ENCODE data around the gene LEO1.

LEO1 gene

GRCh38 chr15:51971032-51971374, 575 bp downstream of the LEO1 start:
- Histone ChIP-seq H3K9ac (ENCODE audit: low read depth, low read length) (peak overlapping the region; percentile 88), H3K36me3 (ENCODE audit: insufficient read depth, low read length) (peaks cover under 1% of the 10 kb centered on the region), H4K20me1 (ENCODE audit: insufficient read depth, low read length) (no peaks in the 10 kb centered on the region; the same call in 1 of the 2 replicates), H3K4me1 (ENCODE audit: insufficient read depth, low read length) (peaks cover 24% of the 10 kb centered on the region), H3K27ac (ENCODE audit: low read length) (peak overlapping the region; percentile 94), H3K4me3 (ENCODE audit: low read depth in 1 of 2, low read length in 2 of 2) (peak overlapping the region; percentile 77 to 86), H3K27me3 (ENCODE audit: insufficient read depth, low read length, poor library complexity) (no peaks in the 10 kb centered on the region), H3K9me3 (ENCODE audit: insufficient read depth, low read length, severe bottlenecking) (peaks cover 6% of the 10 kb centered on the region), H3K4me2 (ENCODE audit: insufficient read depth, low read length) (peak overlapping the region; percentile 63), H3K79me2 (ENCODE audit: insufficient read depth, low read length) (peaks cover 64% of the 10 kb centered on the region), H2AFZ (ENCODE audit: low read depth, low read length) (peak overlapping the region; percentile 81)
- ATAC-seq (ENCODE audit: insufficient read depth, low read depth), result peak; percentile 15; the same call in 2 of the 3 replicates
- no peak for TF ChIP-seq CTCF (IDR thresholded peaks at IDR 0.05; ENCODE audit: borderline replicate concordance, extremely low read depth, low read length, poor library complexity, severe bottlenecking)
- no peak for TF ChIP-seq EZH2 (IDR thresholded peaks at IDR 0.05; ENCODE audit: borderline replicate concordance, low read depth, low read length, severe bottlenecking)
- no peak for DNase-seq

DNA sequence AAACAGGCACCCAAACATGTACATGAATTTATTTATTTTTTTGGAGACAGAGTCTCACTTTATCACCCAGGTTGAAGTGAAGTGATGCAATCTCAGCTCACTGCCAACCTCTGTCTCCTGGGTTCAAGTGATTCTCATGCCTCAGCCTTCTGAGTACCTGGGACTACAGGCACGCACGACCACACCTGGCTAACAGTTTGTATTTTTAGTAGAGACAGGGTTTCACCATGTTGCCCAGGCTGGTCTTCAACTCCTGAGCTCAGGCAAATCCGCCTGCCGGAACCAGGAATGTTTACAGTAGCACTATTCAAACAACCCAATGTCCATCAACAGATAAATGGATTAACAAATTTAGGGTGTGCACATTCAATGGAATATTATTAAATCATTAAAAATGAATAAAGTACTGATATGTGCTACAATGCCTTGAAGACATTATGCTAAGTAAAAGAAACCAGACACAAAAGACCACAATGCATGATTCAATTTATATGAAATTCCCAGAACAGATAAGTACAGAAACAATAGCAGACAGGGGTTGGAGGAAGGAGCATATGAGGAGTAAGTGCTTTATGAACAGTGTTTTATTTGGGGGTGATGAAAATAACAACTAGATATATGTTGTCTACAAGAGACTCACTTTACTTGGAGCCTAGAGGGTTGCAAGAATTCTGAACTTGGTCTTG, 1.3 kb downstream of the LEO1 start:
- peaks cover 6% of the 10 kb centered on the region for H3K9me3 ChIP-seq (ENCODE audit: insufficient read depth, low read length, severe bottlenecking)
- ATAC-seq (ENCODE audit: insufficient read depth, low read depth) (no peak), DNase-seq (no peak)
- H3K36me3 ChIP-seq (ENCODE audit: insufficient read depth, low read length), result peaks cover 7% of the 10 kb centered on the region
- no peak for TF ChIP-seq EZH2 (IDR thresholded peaks at IDR 0.05; ENCODE audit: borderline replicate concordance, low read depth, low read length, severe bottlenecking)
- TF ChIP-seq CTCF (IDR thresholded peaks at IDR 0.05; ENCODE audit: borderline replicate concordance, extremely low read depth, low read length, poor library complexity, severe bottlenecking), result no peak
- no peak overlapping the region for H2AFZ ChIP-seq (ENCODE audit: low read depth, low read length)
- peaks cover 24% of the 10 kb centered on the region for H3K4me1 ChIP-seq (ENCODE audit: insufficient read depth, low read length)
- H3K79me2 ChIP-seq (ENCODE audit: insufficient read depth, low read length), result peaks cover 72% of the 10 kb centered on the region
- no peaks in the 10 kb centered on the region; the same call in 1 of the 2 replicates for H4K20me1 ChIP-seq (ENCODE audit: insufficient read depth, low read length)
- H3K27ac ChIP-seq (ENCODE audit: low read length), result peak overlapping the region; percentile 94
- peak overlapping the region; percentile 63 for H3K4me2 ChIP-seq (ENCODE audit: insufficient read depth, low read length)
- H3K4me3 ChIP-seq (ENCODE audit: low read depth in 1 of 2, low read length in 2 of 2), result peak overlapping the region; percentile 77 to 86; a peak in 3 of 4 replicates
- H3K9ac ChIP-seq (ENCODE audit: low read depth, low read length), result peak overlapping the region; percentile 88
- no peaks in the 10 kb centered on the region for H3K27me3 ChIP-seq (ENCODE audit: insufficient read depth, low read length, poor library complexity)

- H3K36me3 ChIP-seq (ENCODE audit: insufficient read depth, low read length), result peaks cover 12% of the 10 kb centered on the region
- peak overlapping the region in 1 of 2 experiments; percentile 86; a peak in 2 of 4 replicates for H3K4me3 ChIP-seq (ENCODE audit: low read depth in 1 of 2, low read length in 2 of 2)
- TF ChIP-seq CTCF (IDR thresholded peaks at IDR 0.05; ENCODE audit: borderline replicate concordance, extremely low read depth, low read length, poor library complexity, severe bottlenecking), result no peak
- no peak for TF ChIP-seq EZH2 (IDR thresholded peaks at IDR 0.05; ENCODE audit: borderline replicate concordance, low read depth, low read length, severe bottlenecking)
- peaks cover 24% of the 10 kb centered on the region for H3K4me1 ChIP-seq (ENCODE audit: insufficient read depth, low read length)
- H3K9ac ChIP-seq (ENCODE audit: low read depth, low read length), result peak overlapping the region; percentile 88; the same call in 1 of the 2 replicates
- H3K27ac ChIP-seq (ENCODE audit: low read length), result peak overlapping the region; percentile 47; the same call in 1 of the 2 replicates
- no peak overlapping the region for H2AFZ ChIP-seq (ENCODE audit: low read depth, low read length)
- ATAC-seq (ENCODE audit: insufficient read depth, low read depth), result no peak
- H3K9me3 ChIP-seq (ENCODE audit: insufficient read depth, low read length, severe bottlenecking), result peaks cover 6% of the 10 kb centered on the region
- H3K27me3 ChIP-seq (ENCODE audit: insufficient read depth, low read length, poor library complexity), result no peaks in the 10 kb centered on the region
- H4K20me1 ChIP-seq (ENCODE audit: insufficient read depth, low read length), result no peaks in the 10 kb centered on the region; the same call in 1 of the 2 replicates
- peak overlapping the region; percentile 63 for H3K4me2 ChIP-seq (ENCODE audit: insufficient read depth, low read length)
- no peak for DNase-seq
- H3K79me2 ChIP-seq (ENCODE audit: insufficient read depth, low read length), result peaks cover 77% of the 10 kb centered on the region
Observed at GRCh38 chr15:51969728-51970127, 1.9 kb downstream of the LEO1 start.
